NCI-H510A (cell line): Measurements from ENCODE around the gene CCDC80.
"Not testable (repeated sequence)": the region's sequence is repeated elsewhere in the genome, so short reads cannot be mapped to it uniquely, and the experiment has no call there.

Experiments used
- DNase-seq: peaks from one replicate; lab custom pipeline; 2025; lab: John Stamatoyannopoulos, UW

CCDC80 gene

DNA sequence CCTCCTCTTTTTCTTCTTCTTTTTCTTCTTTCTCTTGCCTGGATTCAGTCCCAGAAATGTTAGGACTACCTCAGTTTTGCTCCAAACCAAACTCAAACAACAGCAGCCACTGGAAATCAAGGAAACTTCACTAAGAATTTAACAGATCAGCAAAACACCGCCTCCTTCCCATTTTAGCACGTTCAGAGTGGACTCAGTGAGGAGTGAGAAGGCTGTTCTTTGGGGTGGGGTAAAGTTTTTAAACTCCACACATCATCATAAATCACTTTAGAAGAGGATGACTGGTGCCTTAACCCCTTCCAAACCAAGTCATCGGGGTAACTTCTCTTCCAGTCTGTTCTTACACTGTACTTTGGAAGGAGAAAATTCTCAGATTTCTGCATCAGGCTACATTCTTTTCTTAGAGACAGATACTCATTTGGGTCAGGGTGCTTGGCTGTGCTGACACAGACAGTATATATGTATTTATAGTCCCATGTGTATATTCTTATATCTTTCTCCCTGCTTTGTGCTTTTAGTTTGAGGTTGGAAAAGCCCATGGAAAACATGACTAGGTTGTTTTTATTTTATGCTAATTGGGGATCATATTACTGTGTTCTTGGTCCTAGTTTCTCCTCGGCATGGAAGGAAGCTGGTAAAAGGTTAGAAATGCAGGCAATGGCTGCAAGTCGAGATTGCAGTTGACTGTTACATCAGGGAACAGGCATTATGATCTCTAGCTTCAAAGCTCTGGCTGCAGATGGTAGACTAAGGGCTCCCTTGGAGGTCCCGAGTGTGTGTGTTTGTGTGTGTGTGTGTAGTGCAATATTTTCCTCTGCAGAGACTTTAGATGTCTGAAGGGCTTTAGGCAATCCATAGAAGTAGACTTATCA lies at the start of gene CCDC80:
CCDC80 (minus strand) TSS at position 214 of the 872 bp plus-strand sequence. CDS start 1,238 bp downstream, outside the sequence.
- no peak for DNase-seq

- DNase-seq, result no peak
Measured at GRCh38 chr3:112689989-112690388, 49.0 kb upstream of the CCDC80 start.

GRCh38 chr3:112689385-112689784 lies 48.4 kb upstream of the CCDC80 start:
- DNase-seq, result no peak

GRCh38 chr3:112688819-112689218 lies 47.9 kb upstream of the CCDC80 start:
- no peak for DNase-seq

DNA sequence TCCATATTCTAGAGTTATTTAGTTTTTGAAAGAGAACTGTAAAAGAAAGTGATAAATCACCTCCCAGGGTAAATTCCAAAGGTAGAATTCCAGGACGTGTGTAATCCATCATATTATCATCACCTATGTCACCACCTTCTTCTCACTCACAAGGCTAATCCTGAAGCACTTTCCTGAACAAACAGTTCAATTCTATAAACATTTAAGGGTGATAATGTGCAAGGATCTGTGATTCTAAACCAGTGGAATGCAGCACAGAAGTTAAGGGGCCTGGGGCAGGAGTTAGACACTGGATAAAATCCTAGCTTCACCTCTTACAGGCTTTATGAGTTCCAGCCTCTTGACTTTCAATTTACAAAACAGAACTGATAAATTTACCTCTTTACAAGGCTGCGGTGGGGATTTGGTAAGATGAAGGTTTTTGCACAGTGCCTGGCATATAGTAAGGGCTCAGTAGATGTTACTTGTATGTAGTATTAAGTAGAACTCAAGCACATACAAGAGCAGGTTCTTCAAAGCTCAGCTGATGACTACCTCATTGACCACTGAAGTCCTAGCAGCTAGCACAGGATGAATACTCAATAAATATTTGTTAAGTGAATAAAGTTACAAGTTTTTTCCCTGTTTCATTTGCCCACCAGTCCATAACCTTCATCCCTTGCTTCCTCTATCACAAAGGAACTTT lies 47.3 kb upstream of the CCDC80 start:
- no peak for DNase-seq

GRCh38 chr3:112687616-112688015 lies 46.7 kb upstream of the CCDC80 start:
- no peak for DNase-seq

DNA sequence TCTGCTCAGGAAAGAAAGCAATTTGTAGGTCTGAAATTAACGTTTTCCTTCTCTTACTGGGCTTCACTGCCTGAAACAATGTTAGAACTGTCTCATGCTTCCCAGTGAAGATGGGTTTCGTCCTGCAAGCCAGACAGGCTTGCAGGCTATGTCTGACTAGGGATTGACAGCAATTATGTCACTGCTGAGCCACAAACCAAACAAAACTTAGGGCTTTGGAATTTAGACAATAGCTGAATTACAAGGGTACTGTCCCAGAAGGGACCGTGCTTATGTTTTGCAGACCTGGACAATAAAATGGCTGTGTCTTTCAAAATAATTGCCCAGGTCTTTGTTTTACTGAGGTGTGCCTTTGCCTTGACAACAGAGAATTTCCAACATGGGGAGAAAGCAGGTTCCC lies 46.3 kb upstream of the CCDC80 start:
- no peak for DNase-seq

DNA sequence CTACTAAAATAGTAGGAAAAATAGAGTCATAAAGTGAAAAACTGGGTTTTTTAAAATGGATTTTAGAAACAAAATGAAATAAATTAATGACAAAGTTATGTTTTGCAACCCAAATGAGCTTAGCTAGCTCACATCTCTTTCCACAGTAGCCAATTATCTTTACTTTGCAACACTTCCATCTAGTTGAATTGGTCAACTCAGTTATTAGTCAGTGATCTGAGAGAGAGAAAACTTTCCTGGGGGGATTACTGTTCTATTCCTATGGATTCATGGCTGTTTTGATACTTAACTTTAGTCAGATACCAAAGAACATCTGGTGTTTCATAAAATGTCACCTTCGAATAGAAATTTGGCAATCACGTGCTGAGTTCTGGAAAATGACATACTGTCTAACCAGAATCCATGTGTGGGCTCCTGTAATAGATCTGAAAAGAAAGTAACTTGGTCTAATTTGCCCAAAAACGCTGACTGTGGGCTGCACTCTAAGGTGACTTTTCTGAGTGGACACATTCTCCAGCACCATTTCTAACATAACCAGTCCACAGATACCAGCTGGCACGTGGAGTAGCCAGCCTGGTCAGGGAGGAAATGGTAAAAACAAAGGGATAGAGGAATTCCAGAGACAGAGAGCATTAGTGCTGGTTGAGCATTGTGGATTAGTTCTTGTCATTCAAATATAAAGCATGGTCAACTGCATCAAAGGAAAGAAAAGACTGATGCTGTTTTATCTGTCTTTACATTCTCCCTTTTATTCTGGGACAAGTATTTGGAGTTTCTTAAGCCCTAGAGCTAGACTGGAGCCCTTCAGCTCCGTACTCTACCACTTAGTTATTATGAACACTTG lies 45.2 kb upstream of the CCDC80 start:
- no peak for DNase-seq

- DNase-seq, result no peak
Measured at GRCh38 chr3:112685420-112685819, 44.5 kb upstream of the CCDC80 start.

- DNase-seq, result no peak
Measured at GRCh38 chr3:112682361-112682760, 41.4 kb upstream of the CCDC80 start.

DNA sequence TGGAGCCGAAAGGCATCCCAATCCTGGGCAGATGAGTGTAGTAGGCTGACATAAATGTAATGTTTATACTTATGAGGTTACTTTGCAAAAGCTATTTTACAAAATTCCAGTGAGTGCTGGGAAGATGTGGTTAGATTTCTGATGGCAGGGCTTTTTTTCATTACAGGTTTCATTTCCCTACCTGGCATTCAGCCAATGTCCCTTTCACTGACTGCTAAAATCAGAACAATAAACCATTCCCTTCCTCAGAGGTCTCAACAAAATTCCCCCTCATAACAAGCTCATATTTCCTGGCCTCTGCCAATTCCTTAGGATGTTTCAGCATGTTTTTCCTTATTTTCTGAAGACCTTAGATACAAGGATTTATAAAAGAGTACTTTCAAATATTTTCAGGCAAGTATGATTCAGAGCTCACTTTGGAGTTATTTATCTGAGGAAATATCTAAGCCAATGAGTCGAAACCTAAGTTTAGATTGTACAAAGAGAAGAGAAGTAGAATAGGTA lies 40.9 kb upstream of the CCDC80 start:
- no peak for DNase-seq

- DNase-seq, result peak; percentile 42
Measured at GRCh38 chr3:112676659-112677234, 35.8 kb upstream of the CCDC80 start.

GRCh38 chr3:112675943-112676535 lies 35.1 kb upstream of the CCDC80 start:
- DNase-seq, result no peak

GRCh38 chr3:112675349-112675748 lies 34.4 kb upstream of the CCDC80 start:
- no peak for DNase-seq

GRCh38 chr3:112672716-112673541 lies 32.0 kb upstream of the CCDC80 start:
- no peak for DNase-seq

GRCh38 chr3:112671930-112672715 lies 31.2 kb upstream of the CCDC80 start:
- DNase-seq, result no peak

GRCh38 chr3:112670824-112671223 lies 29.9 kb upstream of the CCDC80 start:
- DNase-seq, result no peak

GRCh38 chr3:112667599-112667998 lies 26.7 kb upstream of the CCDC80 start:
- DNase-seq, result no peak

- not testable (repeated sequence) for DNase-seq
Measured at GRCh38 chr3:112665009-112665408, 24.1 kb upstream of the CCDC80 start.

GRCh38 chr3:112656043-112656442 lies 15.1 kb upstream of the CCDC80 start:
- no peak for DNase-seq
